ENCODE measurements around the gene WSB1. TPM values are rescaled to one million over a fixed set of nuclear protein-coding genes. Genes with fewer than 3 reads are reported as not detected.

WSB1 gene
- total and polyA plus RNA-seq, 9 of the 15 experiments (the other 6 are each of a cell fraction or from before 2014, with no cell fraction given), result 22.8 to 229 (median 81.1) TPM

- peak; percentile 48; the same call in 1 of the 2 replicates for TF ChIP-seq RREB1 (CRISPR knock-in tag; IDR thresholded peaks at IDR 0.05)
- TF ChIP-seq E2F8 (IDR thresholded peaks at IDR 0.05; ENCODE audit: low read depth, partially characterized antibody), result peak; percentile 81
- no peak for TF ChIP-seq BDP1 (IDR thresholded peaks at IDR 0.05; ENCODE audit: insufficient read depth, insufficient read length)
- no peak; the same call in 1 of the 2 replicates for TF ChIP-seq TRIM28 (IDR thresholded peaks at IDR 0.05)
- no peak for TF ChIP-seq ZBTB43 (CRISPR knock-in tag; IDR thresholded peaks at IDR 0.05)
- peak; percentile 32; the same call in 1 of the 2 replicates for TF ChIP-seq ZNF24 (IDR thresholded peaks at IDR 0.05)
- TF ChIP-seq CTCF (IDR thresholded peaks at IDR 0.05 in 2 of 3, conservative IDR thresholded peaks at IDR 0.05 in 1 of 3; ENCODE audit: insufficient read depth in 2 of 3, low read depth in 1 of 3, low read length in 3 of 3), result peak; percentile 82 to 97 (median 93)
- TF ChIP-seq RBM15 (IDR thresholded peaks at IDR 0.05; ENCODE audit: insufficient read depth, low read length), result no peak
- TF ChIP-seq GATAD2B (IDR thresholded peaks at IDR 0.05; ENCODE audit: borderline replicate concordance), result peak; percentile 89
- TF ChIP-seq ZBTB11 (CRISPR knock-in tag; IDR thresholded peaks at IDR 0.05), result peak in 1 of 3 experiments; percentile 48; a peak in 1 of 6 replicates
Observed at GRCh38 chr17:27353461-27354050, 59.6 kb downstream of the WSB1 start (continued).
